Neural progenitor cell (in vitro differentiated cells): ENCODE results near the gene TBPL1. TPM values are rescaled to one million over a fixed set of nuclear protein-coding genes. Genes with fewer than 3 reads are reported as not detected.

Experiments used
- DNase-seq: peaks from one replicate; pipeline ENCODE4 v3.0.0-alpha.2; 2016; ENCODE audit warnings: low spot score
- H2AFZ ChIP-seq: fragments of 200-600 bp; sonication (generic); replicated peaks from 2 replicates; pipeline ENCODE4 v1.6.1; 2016; ENCODE audit warnings: antibody characterized with exemption
- H3F3A ChIP-seq: fragments of 200-600 bp; sonication (generic); 2 replicates; pipeline ENCODE4 v1.6.1; 2016; ENCODE audit warnings: antibody characterized with exemption, low read depth
- H3K27ac ChIP-seq: fragments of 200-600 bp; sonication (generic); 2 replicates; pipeline ENCODE4 v1.5.1; 2016; ENCODE audit warnings: mild to moderate bottlenecking
- H3K27me3 ChIP-seq: fragments of 200-600 bp; sonication (generic); 2 replicates; pipeline ENCODE4 v1.6.1; 2016; ENCODE audit warnings: mild to moderate bottlenecking, moderate library complexity
- H3K36me3 ChIP-seq: fragments of 200-600 bp; sonication (generic); 2 replicates; pipeline ENCODE4 v1.5.1; 2016
- H3K4me1 ChIP-seq: fragments of 200-600 bp; sonication (generic); 2 replicates; pipeline ENCODE4 v1.6.1; 2016; ENCODE audit warnings: mixed run types
- H3K4me2 ChIP-seq: fragments of 200-600 bp; sonication (generic); 2 replicates; pipeline ENCODE4 v1.6.1; 2016
- H3K4me3 ChIP-seq: fragments of 200-600 bp; sonication (generic); 2 replicates; pipeline ENCODE4 v1.5.1; 2016
- H3K79me2 ChIP-seq: fragments of 200-600 bp; sonication (generic); 2 replicates; pipeline ENCODE4 v1.6.1; 2016; ENCODE audit warnings: low read depth
- H3K9ac ChIP-seq: fragments of 200-600 bp; sonication (generic); 2 replicates; pipeline ENCODE4 v1.6.1; 2016
- H3K9me3 ChIP-seq: fragments of 200-600 bp; sonication (generic); 2 replicates; pipeline ENCODE4 v1.5.1; 2016; ENCODE audit warnings: low read depth
- H4K20me1 ChIP-seq: fragments of 200-600 bp; sonication (generic); 2 replicates; pipeline ENCODE4 v1.6.1; 2016; ENCODE audit warnings: low read depth
- H3K27ac Mint-ChIP-seq: 3 replicates; pipeline ENCODE4 v1.8.0; 2021; ENCODE audit warnings: mixed read lengths
- H3K27me3 Mint-ChIP-seq: 2 replicates; pipeline ENCODE4 v1.8.0; 2022; ENCODE audit warnings: low read depth, mild to moderate bottlenecking, inconsistent platforms, moderate library complexity, mixed read lengths; ENCODE audit not compliant: insufficient read depth
- H3K36me3 Mint-ChIP-seq: 3 replicates; pipeline ENCODE4 v1.8.0; 2021; ENCODE audit warnings: mixed read lengths
- H3K4me1 Mint-ChIP-seq: 3 replicates; pipeline ENCODE4 v1.8.0; 2021; ENCODE audit warnings: mixed read lengths
- H3K4me3 Mint-ChIP-seq: 3 replicates; pipeline ENCODE4 v1.8.0; 2021; ENCODE audit warnings: mild to moderate bottlenecking, moderate library complexity, mixed read lengths
- H3K9me3 Mint-ChIP-seq: 3 replicates; pipeline ENCODE4 v1.8.0; 2020; ENCODE audit warnings: mixed read lengths
- CTCF ChIP-seq: fragments of 200-600 bp; sonication (generic); IDR thresholded peaks from 2 replicates; pipeline ENCODE4 v1.5.1; 2017; ENCODE audit warnings: antibody characterized with exemption, mild to moderate bottlenecking
- EZH2 ChIP-seq: fragments of 200-600 bp; sonication (generic); IDR thresholded peaks from 2 replicates; pipeline ENCODE4 v1.6.1; 2017; ENCODE audit warnings: antibody characterized with exemption, mild to moderate bottlenecking, moderate library complexity
- EZH2phosphoT487 ChIP-seq: fragments of 200-600 bp; sonication (generic); IDR thresholded peaks from 2 replicates; pipeline ENCODE4 v1.6.1; 2017; ENCODE audit warnings: antibody characterized with exemption
- small RNA-seq: library from RNA; depleted of rRNA; stranded (forward); fragments of <200 nt; gene quantifications from one replicate; pipeline ENCODE3, GENCODE V24; 2015
- total RNA-seq: library from RNA; depleted of rRNA; stranded (reverse); fragments of >200 nt; gene quantifications from 2 replicates; pipeline ENCODE4 v1.2.3, GENCODE V29; 2015; ENCODE audit warnings: low replicate concordance

Gene TBPL1
- total RNA-seq, 1 donor from 2014 or later: 125 TPM

- H3K9me3 Mint-ChIP-seq: peaks cover 7% of the 10 kb centered on the region
These were observed 86.1 kb downstream of the TBPL1 start for GRCh38 chr6:134039116-134039515.

More at GRCh38 chr6:134039116-134039515, 86.1 kb downstream of the TBPL1 start:
- DNase-seq: no peak
- Mint-ChIP-seq H3K4me1 (peaks cover 19% of the 10 kb centered on the region), H3K27ac (no peak overlapping the region), H3K27me3 (peaks cover 2% of the 10 kb centered on the region), H3K4me3 (no peak overlapping the region), H3K36me3 (peaks cover 9% of the 10 kb centered on the region)
- H2AFZ ChIP-seq: no peak overlapping the region
- H3K79me2 ChIP-seq: no peaks in the 10 kb centered on the region
- H3K27me3 ChIP-seq: no peaks in the 10 kb centered on the region
- no peaks in the 10 kb centered on the region for H3K36me3 ChIP-seq
- no peaks in the 10 kb centered on the region for H4K20me1 ChIP-seq
- TF ChIP-seq EZH2phosphoT487: no peak
- no peak for TF ChIP-seq EZH2
- TF ChIP-seq CTCF: no peak
- H3K27ac ChIP-seq: no peak overlapping the region
- H3K9me3 ChIP-seq: no peaks in the 10 kb centered on the region
- peaks cover 6% of the 10 kb centered on the region for H3K4me1 ChIP-seq
- no peak overlapping the region for H3K9ac ChIP-seq
- no peak overlapping the region for H3K4me2 ChIP-seq
- no peaks in the 10 kb centered on the region for H3F3A ChIP-seq
- H3K4me3 ChIP-seq: no peak overlapping the region

Small RNAs within 50 kb of the gene (small RNA-seq; reads per million reads assigned to genes)
- gene AL449363.1: not detected

Other genes with a start within 250 kb of the TBPL1 start
- gene TCF21, start 64.1 kb upstream of the TBPL1 start, total RNA-seq: 0.04 and 0.22 TPM in 2 replicates
- gene SLC2A12, start 99.4 kb downstream of the TBPL1 start, total RNA-seq: 26.0 and 29.2 TPM in 2 replicates